GM18526 (cell line): ENCODE data around the gene RPGRIP1.

Experiments
- POLR2A ChIP-seq: IDR thresholded peaks from 3 replicates; pipeline ENCODE4 v1.6.1; 2011; ENCODE audit not compliant: insufficient read length; ENCODE audit errors: extremely low read depth

RPGRIP1 gene

DNA sequence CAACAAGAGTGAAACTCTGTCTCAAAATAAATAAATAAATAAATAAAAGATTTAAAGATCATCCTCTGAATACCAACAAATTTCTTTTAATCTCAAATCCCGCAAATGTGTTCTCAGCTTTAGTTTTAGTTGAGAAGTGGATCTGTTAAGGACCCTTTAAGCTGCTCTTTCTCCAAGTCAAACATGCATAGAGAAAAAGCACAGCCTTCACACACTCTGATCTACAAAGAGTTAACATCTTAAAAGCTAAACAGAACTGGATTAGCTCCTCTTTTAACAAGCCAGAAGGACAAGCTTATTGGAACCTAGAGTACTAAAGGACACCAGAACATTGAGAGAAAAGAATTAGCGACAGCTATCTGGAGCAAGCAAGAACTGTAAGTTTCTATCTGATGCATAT lies at the start of gene RPGRIP1:
RPGRIP1 (plus strand) TSS at position 301 of the 400 bp plus-strand sequence. CDS start 7,894 bp downstream, outside the sequence.
- no peak for TF ChIP-seq POLR2A

DNA sequence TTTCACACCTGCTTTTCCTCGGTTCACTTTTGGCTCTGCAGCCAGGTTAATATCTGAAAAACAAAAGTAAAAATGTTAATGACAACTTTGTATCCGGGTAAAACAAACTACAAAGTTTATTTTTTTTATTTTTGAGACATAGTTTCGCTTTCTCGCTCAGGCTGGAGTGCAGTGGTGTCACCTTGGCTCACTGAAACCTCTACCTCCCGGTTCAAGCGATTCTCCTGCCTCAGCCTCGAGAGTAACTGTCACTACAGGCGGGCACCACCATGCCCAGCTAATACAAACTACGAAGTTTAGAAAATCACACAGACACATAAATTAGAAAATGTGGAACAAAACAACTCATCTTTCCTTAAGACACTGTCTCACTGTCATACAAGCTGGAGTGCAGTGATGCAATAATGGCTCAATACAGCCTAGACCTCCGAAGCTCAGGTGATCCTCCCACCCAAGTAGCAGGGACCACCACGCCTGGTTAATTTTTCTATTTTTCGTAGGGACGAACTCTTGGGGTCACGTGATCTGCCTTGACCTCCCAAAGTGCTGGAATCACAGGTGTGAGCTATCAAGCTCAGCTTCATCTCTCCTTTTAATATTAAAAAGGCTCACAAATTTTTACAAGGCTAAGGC lies 48.7 kb upstream of the RPGRIP1 start:
- TF ChIP-seq POLR2A, result no peak

DNA sequence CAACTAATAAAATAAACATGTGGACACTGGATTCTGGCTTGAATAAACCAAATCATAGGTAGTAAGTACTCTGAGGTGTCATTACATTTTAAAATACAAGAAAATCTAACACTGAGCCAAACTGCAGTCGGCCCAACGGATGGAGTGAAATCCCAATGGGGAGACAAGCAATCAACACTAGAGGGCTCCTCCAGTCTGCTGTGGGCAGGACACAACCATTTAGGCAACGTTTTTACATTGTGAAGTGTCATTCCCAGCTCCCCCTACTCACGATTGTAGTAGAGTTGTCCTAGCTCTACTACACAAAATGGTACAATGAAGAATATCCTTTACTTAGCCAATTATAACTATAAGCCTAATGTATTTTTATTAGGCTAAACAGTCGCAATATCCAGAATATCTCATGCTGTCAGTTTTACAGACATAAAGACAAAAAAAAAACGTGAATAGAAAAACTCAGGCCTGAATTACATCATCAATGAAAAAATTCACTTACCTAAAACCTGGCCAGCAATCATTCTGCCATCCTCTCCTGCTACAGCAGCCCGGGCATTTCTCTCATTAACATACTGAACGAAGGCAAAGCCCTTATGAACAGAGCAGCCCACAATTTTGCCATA lies 46.3 kb upstream of the RPGRIP1 start:
- TF ChIP-seq POLR2A, result no peak

DNA sequence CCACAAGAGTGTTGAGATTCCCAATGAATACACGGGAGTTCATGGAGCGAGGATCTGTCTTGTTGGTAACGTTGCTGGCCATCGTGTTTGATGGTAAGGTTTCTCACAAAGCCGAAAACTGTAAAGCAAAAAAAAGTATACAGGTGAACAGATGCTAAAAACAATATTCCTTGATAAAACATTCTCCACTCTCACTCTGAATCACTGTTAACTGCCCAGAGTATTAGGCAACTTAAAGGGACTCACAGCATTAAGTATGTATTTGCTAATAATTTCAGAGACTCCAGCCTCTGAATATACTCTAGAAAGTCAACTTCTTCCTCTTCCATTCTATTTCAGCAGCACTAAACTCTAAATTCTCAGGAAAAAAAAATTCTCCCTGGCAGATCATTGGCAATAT lies 45.8 kb upstream of the RPGRIP1 start:
- no peak for TF ChIP-seq POLR2A

DNA sequence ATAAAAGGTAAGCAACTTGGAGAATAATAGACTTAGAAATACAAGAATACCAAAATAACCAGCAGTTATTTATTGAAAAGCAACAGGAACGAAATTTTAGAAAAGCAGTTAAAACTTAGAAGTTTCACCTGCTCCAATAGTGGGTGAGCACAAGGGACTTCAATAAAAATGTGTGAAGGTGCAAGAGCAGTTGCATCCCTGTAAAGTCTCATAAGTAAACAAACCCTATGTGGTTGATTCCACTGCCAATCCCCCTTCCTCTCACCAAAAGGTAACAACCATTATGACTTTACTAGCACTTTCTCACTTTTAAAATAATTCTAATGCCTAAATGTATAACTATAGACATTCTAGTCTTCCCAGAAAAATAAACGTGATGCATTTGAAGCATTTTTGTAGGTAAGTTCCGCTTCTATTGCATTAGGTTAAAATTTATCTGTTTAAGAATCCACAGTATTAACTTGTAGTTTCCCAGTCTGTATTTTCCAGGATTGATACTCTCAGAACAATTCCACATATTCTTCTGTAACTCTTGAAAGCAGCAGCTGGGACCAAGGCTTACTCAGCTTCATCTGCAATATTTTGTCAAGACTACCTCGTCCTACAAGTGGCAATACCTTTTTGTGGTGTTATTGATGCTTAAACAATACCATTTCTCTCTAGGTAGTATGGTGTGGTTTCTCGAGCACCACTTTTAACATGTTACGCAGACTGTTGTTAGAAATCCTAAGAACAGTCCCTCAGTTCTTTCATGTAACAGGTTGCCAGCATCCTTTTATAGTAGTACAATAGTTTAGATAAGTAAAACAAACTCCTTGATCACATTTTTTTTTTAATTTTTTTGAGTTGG lies 42.7 kb upstream of the RPGRIP1 start:
- TF ChIP-seq POLR2A, result no peak

DNA sequence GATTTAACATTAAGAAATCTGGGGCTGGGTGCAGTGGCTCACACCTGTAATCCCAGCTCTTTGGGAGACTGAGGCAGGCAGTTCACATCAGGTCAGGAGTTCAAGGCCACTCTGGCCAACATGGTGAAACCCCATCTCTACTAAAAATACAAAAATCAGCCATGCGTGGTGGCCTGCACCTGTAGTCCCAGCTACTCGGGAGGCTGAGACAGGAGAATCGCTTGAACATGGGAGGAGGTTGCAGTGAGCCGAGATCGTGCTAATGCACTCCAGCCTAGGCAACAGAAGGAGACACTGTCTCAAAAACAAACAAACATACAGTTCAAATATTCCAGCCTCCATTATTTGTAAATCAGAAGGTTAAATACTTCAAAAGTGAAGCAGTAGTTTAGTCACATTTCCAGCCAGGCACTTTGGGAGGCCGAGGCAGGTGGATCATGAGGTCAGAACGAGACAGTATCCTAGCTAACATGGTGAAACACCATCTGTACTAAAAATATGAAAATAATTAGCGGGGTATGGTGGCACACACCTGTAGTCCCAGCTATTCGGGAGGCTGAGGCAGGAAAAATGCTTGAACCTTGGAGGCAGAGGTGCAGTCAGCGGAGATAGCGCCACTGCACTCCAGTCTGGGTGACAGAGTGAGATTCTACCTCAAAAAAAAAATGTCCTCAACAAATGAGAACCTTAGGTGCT lies 40.9 kb upstream of the RPGRIP1 start:
- no peak for TF ChIP-seq POLR2A

DNA sequence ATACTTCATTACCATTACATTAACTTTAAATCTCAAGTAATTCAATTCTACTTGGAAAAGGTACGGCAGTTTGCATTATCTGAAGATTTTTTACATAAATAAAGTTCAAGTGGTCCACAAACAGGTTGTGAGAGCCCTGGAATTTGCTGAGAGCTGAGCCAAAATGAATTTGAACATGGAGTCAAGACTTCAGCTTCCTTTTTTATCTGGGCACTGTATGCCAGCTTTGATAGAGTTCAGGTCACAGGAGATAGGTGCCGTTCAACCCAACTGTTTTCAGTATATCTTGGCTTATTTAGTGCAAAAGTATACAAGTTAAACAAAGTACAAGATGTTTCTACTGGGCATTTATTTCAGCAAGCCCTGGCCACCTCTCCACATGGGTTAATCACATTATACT lies 39.5 kb upstream of the RPGRIP1 start:
- TF ChIP-seq POLR2A, result no peak

DNA sequence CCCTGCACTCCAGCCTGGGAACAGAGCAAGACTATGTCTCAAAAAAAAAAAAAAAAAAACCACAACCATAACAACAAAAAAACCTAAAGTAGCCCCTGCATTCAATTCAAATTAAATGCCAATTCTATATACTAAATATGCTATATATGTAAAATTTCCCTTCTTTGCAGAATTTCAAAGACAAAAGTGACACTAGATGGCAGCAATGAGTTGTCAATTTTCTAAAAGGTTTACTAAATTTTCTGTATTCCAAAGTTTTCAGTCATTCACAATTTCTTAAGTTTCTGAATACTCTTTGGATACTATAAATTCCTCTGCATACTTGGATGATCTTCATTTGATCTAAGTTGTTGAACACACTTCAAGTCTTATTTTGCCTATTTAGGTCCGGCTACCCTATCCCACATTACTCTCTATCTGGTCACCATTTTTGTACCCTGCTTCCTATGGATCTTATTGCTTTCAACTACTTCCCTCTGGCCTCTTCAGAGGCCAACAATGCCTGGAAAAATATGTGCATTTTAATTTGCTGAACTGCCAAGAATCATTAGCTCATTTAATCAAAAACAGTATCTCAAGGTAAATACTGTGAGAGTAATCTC lies 38.6 kb upstream of the RPGRIP1 start:
- TF ChIP-seq POLR2A, result no peak

DNA sequence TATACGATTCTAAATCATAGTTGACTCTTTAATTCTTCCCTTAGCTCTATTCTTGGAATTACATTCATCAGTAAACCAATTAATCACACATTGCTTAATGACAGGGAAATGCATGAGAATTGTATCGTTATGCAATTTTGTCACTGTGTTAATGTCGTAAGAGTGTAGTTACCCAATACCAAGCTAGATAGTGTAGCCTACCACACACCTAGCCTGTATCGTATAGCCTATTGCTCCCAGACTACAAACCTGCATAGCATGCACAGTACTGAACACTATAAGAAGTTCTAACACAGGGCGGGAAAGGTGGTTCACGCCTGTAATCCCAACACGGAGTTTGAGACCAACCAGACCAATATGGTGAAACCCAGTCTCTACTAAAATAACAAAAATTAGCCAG lies 35.3 kb upstream of the RPGRIP1 start:
- TF ChIP-seq POLR2A, result no peak

DNA sequence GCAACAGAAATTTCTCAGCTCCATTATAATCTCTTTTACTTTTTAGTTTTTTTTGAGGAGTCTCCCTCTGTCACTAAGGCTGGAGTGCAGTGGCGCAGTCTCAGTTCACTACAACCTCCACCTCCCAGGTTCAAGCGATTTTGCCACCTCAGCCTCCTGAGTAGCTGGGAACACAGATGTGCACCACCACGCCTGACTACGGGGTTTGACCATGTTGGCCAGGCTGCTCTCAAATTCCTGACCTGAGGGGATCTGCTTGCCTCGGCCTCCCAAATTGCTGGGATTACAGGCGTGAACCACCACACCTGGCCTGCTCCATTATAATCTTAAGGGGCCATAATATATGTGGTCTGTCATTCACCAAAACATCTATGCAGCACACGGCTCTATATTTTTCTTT lies 34.1 kb upstream of the RPGRIP1 start:
- TF ChIP-seq POLR2A, result no peak

DNA sequence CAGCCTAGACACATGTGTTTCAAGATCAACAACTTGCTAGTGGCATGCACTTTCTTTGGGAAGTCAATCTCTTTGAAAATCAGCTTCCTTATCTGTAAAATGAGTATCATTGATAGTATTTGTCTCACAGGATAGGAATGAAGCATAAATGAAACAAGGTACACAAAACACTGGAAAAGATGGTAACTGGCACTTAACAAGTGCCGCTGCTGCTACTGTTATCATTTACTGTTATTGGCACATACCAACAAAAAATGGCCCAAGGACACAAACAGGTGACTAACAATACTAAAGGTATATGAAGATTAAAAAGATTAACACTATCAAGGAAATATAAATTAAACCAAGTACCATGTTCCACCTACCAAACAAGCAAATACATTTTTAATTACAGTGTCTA lies 31.5 kb upstream of the RPGRIP1 start:
- TF ChIP-seq POLR2A, result no peak

DNA sequence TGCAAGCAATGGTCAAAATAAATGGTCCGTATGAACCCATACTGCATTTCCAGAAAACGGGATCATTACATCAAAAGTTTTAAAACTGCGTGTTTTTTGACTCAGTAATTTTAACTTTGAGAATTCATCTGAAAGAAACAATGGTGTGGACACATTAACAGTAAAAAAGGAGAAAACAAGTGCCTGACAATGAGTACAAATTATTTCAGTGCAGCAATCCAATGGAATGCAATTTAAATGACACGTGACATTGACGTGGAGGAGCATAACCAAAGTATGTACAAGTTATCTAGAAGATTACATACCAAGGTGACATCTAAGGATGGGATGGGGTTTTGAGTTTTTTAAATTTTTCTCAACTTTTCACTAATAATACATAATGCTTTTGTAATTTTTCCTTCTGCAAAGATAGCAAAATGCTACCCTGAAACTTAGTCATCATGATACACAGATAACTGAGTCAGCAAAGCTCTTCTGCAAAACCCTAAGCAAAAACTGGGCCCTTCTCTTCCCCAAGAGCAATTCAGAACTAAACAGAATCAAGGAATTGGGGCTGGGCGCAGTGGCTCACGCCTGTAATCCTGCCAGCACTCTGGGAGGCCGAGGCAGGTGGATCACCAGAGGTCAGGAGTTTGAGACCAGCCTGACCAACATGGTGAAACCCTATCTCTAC lies 31.0 kb upstream of the RPGRIP1 start:
- TF ChIP-seq POLR2A, result no peak

DNA sequence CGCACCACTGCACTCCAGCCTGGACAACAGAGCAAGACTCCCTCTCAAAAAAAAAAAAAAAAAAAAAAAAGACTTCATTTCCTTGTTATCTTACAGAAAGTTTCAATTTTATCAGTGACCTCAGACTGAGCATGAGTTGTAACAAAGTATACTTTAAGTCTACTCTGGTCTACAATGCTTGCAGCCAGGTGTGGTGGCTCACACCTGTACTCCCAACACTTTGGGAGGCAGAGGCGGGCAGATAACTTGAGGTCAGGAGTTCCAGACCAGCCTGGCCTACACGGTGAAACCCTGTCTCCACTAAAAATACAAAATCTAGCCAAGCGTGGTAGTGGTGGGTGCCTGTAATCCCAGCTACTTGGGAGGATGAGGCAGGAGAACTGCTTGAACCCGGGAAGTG lies 28.7 kb upstream of the RPGRIP1 start:
- no peak for TF ChIP-seq POLR2A

DNA sequence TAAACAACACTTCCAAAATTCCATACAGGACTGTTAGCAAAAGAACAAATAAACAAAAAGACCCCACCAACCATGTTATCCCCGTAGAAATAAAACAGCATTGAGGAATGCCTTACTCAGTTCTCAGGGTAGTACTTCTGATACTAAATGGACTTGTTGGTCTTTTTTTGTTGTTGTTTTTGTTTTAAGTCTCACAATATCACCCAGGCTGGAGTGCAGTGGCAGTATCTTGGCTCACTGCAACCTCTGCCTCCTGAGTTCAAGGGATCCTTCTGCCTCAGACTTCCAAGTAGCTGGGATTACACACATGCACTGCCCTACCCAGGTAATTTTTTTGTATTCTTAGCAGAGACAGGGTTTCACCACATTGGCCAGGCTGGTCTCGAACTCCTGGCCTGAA lies 27.7 kb upstream of the RPGRIP1 start:
- TF ChIP-seq POLR2A, result no peak
